ENCODE measurements around the gene CBFA2T2. TPM values are rescaled to one million over a fixed set of nuclear protein-coding genes. Genes with fewer than 3 reads are reported as not detected.

CBFA2T2 gene
- total and polyA plus RNA-seq, 10 of the 15 experiments (the other 5 are each of a cell fraction or from before 2014, with no cell fraction given): 0.61 to 8.6 (median 5.5) TPM

- no peak for TF ChIP-seq BCLAF1 (IDR thresholded peaks at IDR 0.05)
- peak; percentile 26; the same call in 1 of the 2 replicates for TF ChIP-seq BACH1 (IDR thresholded peaks at IDR 0.05; ENCODE audit: borderline replicate concordance)
- peak; percentile 22 for TF ChIP-seq LARP7 (IDR thresholded peaks at IDR 0.05)
- TF ChIP-seq STAT3 (IDR thresholded peaks at IDR 0.05; ENCODE audit: low read depth, low read length): no peak
These were observed 177.4 kb downstream of the CBFA2T2 start (continued) for GRCh38 chr20:33667245-33667675.

- in situ Hi-C loops (cut with MboI) (no loop called here), intact Hi-C loops (cut with micrococcal nuclease; ENCODE audit: unreplicated experiment) (loop anchor here (2.0 to 10.0 kb wide), 2 partner anchors 63 to 457 kb away; partner anchors contain the start of gene ZNF341)
- no peaks in the 10 kb centered on the region for H3K27me3 ChIP-seq (replicated peaks in 1 of 2; ENCODE audit: control insufficient read depth in 2 of 2, insufficient read depth in 2 of 2, low read length in 1 of 2)
- POLR2A ChIA-PET: interaction anchor here (0.6 to 3.3 kb wide), 8 partner anchors 11 to 271 kb away, joined by 3 to 20 read pairs (median 5); partner anchors contain the start of gene CBFA2T2
- peak overlapping the region; percentile 36 for H3K9ac ChIP-seq (ENCODE audit: control insufficient read depth, insufficient read depth, low read length)
- ATAC-seq (peak; percentile 72), FAIRE-seq (peak; percentile 49), DNase-seq (ENCODE audit: low read depth, low spot score) (no peak)
- no TSS peak for BruUV-seq (replicated peaks)
- SMC1A ChIA-PET (ENCODE audit: uncharacterized antibody, unreplicated experiment): interaction anchor here (0.6 to 4.0 kb wide), 19 partner anchors 12 to 266 kb away, joined by 3 to 20 read pairs (median 4); partner anchors contain the start of genes CBFA2T2, CDK5RAP1 and SNTA1
- H3K9me3 ChIP-seq (replicated peaks; ENCODE audit: control insufficient read depth, insufficient read depth, low read length): no peaks in the 10 kb centered on the region
- H3K4me2 ChIP-seq (ENCODE audit: control insufficient read depth, insufficient read depth): peak overlapping the region; percentile 99
- peak overlapping the region; percentile 39 for H2AFZ ChIP-seq (ENCODE audit: control insufficient read depth, low read depth, low read length)
- RAD21 ChIA-PET (ENCODE audit: unreplicated experiment): interaction anchor here (0.6 to 3.3 kb wide), 29 partner anchors 8 to 295 kb away, joined by 3 to 25 read pairs (median 4); partner anchors contain the start of genes CBFA2T2, CDK5RAP1, PXMP4 and SNTA1
- CTCF ChIA-PET: interaction anchor here (0.5 to 4.1 kb wide), 37 partner anchors 9 to 1457 kb away, joined by 3 to 43 read pairs (median 4); partner anchors contain the start of genes CBFA2T2, CDK5RAP1, E2F1 and PXMP4
- H4K20me1 ChIP-seq (ENCODE audit: control insufficient read depth, insufficient read depth): peaks cover 4% of the 10 kb centered on the region; the same call in 1 of the 2 replicates
- peaks cover 2% of the 10 kb centered on the region for H3K79me2 ChIP-seq (ENCODE audit: control insufficient read depth, insufficient read depth, low read length)
- H3K4me1 ChIP-seq (ENCODE audit: control insufficient read depth, insufficient read depth, low read length): peaks cover 26% of the 10 kb centered on the region
- 1% methylated on average over 44 of the region's 47 CpGs for WGBS (ENCODE audit: insufficient coverage, insufficient replicate concordance, low lambda C conversion rate, missing lambda C conversion rate)
- H3K4me3 ChIP-seq: peak overlapping the region; percentile 75
- no peaks in the 10 kb centered on the region for H3K36me3 ChIP-seq (ENCODE audit: control insufficient read depth in 2 of 2, insufficient read depth in 2 of 2, low read length in 1 of 2)
- H3K27ac ChIP-seq (ENCODE audit: control insufficient read depth, insufficient read depth): peak overlapping the region; percentile 65
- TF ChIP-seq ZBTB11 (CRISPR knock-in tag; IDR thresholded peaks at IDR 0.05) (no peak), IKZF2 (IDR thresholded peaks at IDR 0.05) (peak in 1 of 2 experiments; percentile 42; a peak in 3 of 4 replicates), IRF3 (IDR thresholded peaks at IDR 0.05) (0 out of 2 replicates have a peak, but pooled peaks have one; percentile 16), JUND (IDR thresholded peaks at IDR 0.05; ENCODE audit: low read depth, low read length) (no peak), HSF1 (IDR thresholded peaks at IDR 0.05; ENCODE audit: low read depth, low read length) (no peak), STAT1 (conservative IDR thresholded peaks at IDR 0.05) (no peak), IKZF1 (conservative IDR thresholded peaks at IDR 0.05) (peak; percentile 63; the same call in 1 of the 2 replicates)
These were observed 178.0 kb downstream of the CBFA2T2 start for GRCh38 chr20:33667676-33668465.
